PC-9 (cell line): Measurements from ENCODE around the gene GRM7.

Experiments
- CTCF ChIP-seq: fragments of 200-600 bp; sonication (generic); conservative IDR thresholded peaks from 2 replicates; pipeline ENCODE4 v1.6.1; 2017; ENCODE audit warnings: mixed run types, antibody characterized with exemption, mild to moderate bottlenecking, moderate library complexity
- EZH2 ChIP-seq: fragments of 200-600 bp; sonication (generic); IDR thresholded peaks from 2 replicates; pipeline ENCODE4 v1.8.0; 2017; ENCODE audit warnings: antibody characterized with exemption, low read depth

GRCh38 chr3:7740458-7740857 lies 879.5 kb downstream of the GRM7 start:
- TF ChIP-seq CTCF, result no peak
- TF ChIP-seq EZH2, result no peak
